OCI-LY1 (cell line): ENCODE results near the gene RGS13.

Experiments used
- CTCF ChIP-seq: fragments of 200-600 bp; sonication (generic), shearing (Covaris generic); IDR thresholded peaks from 2 replicates; pipeline ENCODE4 v1.5.1; 2017; ENCODE audit warnings: mild to moderate bottlenecking, antibody characterized with exemption, low read length, moderate library complexity, mixed read lengths
- EZH2 ChIP-seq: fragments of 200-600 bp; sonication (generic), shearing (Covaris generic); IDR thresholded peaks from 2 replicates; pipeline ENCODE4 v1.8.0; 2017; ENCODE audit warnings: borderline replicate concordance, mixed run types, mild to moderate bottlenecking, antibody characterized with exemption, low read length, moderate library complexity, mixed read lengths

GRCh38 chr1:192601143-192601542, 34.8 kb upstream of the RGS13 start:
- TF ChIP-seq CTCF: no peak
- no peak for TF ChIP-seq EZH2
